Measurements from ENCODE around the gene NCAPD2.
A peak's percentile ranks its signal among the peaks of the same experiment; 100 is the strongest.
"Not testable (repeated sequence)": the region's sequence is repeated elsewhere in the genome, so short reads cannot be mapped to it uniquely, and the experiment has no call there.

The NCAPD2 gene

DNA sequence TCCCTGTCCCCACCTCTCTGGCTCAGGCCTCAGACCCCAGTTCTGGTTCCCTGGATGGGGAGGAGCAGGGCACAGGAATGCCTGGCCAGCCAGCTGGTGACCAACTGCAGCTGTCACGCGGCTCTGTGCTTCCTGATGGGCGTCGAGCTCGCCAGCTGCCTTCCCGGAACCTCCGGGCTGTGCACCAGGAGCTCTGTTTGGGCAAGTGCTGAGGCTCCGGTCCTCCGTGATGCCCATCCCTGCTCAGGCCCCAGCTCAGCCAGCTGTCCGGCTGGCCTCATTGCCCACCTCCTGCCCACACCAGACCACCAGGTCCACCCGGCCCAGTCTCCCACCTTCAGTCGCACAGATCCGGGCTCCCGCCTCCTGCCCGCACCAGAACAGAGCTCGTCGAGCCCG is 57.2 kb downstream of the NCAPD2 start:
- H3K4me1 ChIP-seq (ENCODE audit: control insufficient read depth, insufficient read depth, low read length), result peaks cover 59% of the 10 kb centered on the region
- no peaks in the 10 kb centered on the region for H3K9me3 ChIP-seq (ENCODE audit: control insufficient read depth in 2 of 2, low read length in 2 of 2)
- no peaks in the 10 kb centered on the region for H3K27me3 ChIP-seq (ENCODE audit: control insufficient read depth in 1 of 2, insufficient read depth in 2 of 2, low read length in 2 of 2)
- peak overlapping the region; percentile 96 for H3K27ac ChIP-seq (ENCODE audit: low read length)
- H3K36me3 ChIP-seq (ENCODE audit: control insufficient read depth in 2 of 2, insufficient read depth in 2 of 2, low read length in 2 of 2), result peaks cover 25 to 33% of the 10 kb centered on the region in 2 donors
- peak overlapping the region; percentile 54 to 89 for H3K4me3 ChIP-seq (ENCODE audit: low read length in 2 of 2)
- peak overlapping the region; percentile 78 to 84 for H3K9ac ChIP-seq (ENCODE audit: low read length in 2 of 2)

DNA sequence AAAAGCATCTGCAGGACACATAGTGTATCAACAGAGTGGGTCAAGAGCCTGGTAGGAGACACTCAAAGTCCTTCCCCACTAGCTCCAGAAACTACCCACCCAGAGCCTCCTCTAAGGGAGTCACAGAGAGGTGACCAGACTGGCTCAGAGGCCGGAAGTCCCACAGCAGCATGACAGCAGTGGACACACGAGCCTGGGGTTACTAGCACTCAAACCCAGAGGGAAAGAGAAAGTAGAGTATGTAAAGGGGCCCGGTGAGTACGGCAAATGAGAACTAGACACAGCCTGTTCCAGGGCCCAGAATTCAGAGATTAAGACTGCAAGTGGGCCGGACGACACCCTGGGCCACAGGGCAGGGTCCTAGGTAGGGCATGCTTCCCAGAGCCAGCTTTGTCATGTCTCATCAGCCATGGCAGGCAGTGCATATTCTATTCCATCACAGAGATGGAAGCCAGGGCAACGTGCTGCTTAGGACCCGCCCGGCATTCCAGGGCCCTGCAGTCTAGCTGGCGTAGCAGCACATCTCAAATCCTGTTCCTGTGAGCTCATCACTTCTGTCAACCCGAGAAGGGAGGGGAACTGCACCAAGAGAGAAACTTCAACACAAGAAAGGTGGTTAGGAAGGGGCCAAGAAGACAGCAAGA is 57.7 kb downstream of the NCAPD2 start:
- H3K4me3 ChIP-seq (ENCODE audit: low read length in 2 of 2), result peak overlapping the region; percentile 54 to 89
- H3K9ac ChIP-seq (ENCODE audit: low read length in 2 of 2), result peak overlapping the region; percentile 78 to 84
- peaks cover 22 to 31% of the 10 kb centered on the region in 2 donors for H3K36me3 ChIP-seq (ENCODE audit: control insufficient read depth in 2 of 2, insufficient read depth in 2 of 2, low read length in 2 of 2)
- no peaks in the 10 kb centered on the region for H3K27me3 ChIP-seq (ENCODE audit: control insufficient read depth in 1 of 2, insufficient read depth in 2 of 2, low read length in 2 of 2)
- peak overlapping the region; percentile 96 for H3K27ac ChIP-seq (ENCODE audit: low read length)
- H3K4me1 ChIP-seq (ENCODE audit: control insufficient read depth, insufficient read depth, low read length), result peaks cover 61% of the 10 kb centered on the region
- H3K9me3 ChIP-seq (ENCODE audit: control insufficient read depth in 2 of 2, low read length in 2 of 2), result no peaks in the 10 kb centered on the region

DNA sequence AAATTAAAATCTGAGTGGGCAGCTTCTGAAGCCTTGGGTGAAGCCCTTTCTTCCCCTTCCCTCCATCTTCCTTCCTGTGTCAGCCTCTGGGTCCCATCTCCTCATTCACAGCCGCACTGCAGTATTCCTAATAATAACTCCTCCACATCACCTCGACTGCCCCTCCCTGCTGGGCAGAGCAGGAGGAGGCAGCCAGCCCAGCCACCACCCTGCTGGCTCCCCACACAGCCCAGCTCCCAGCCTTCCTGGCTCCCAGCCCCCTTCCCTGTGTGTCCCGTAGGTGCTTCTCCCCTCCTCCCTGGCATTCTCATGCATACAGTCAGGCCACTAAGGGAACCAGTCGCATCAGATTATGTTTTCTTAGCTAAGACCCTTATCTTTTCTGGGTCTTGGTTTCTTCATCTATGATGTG is 58.2 kb downstream of the NCAPD2 start:
- Histone ChIP-seq H3K9me3 (ENCODE audit: control insufficient read depth in 2 of 2, low read length in 2 of 2) (no peaks in the 10 kb centered on the region), H3K36me3 (ENCODE audit: control insufficient read depth in 2 of 2, insufficient read depth in 2 of 2, low read length in 2 of 2) (peaks cover 22 to 31% of the 10 kb centered on the region in 2 donors), H3K4me3 (ENCODE audit: low read length in 2 of 2) (peak overlapping the region; percentile 54 to 89), H3K9ac (ENCODE audit: low read length in 2 of 2) (peak overlapping the region; percentile 78 to 84), H3K4me1 (ENCODE audit: control insufficient read depth, insufficient read depth, low read length) (peaks cover 63% of the 10 kb centered on the region), H3K27ac (ENCODE audit: low read length) (peak overlapping the region; percentile 96), H3K27me3 (ENCODE audit: control insufficient read depth in 1 of 2, insufficient read depth in 2 of 2, low read length in 2 of 2) (no peaks in the 10 kb centered on the region)

DNA sequence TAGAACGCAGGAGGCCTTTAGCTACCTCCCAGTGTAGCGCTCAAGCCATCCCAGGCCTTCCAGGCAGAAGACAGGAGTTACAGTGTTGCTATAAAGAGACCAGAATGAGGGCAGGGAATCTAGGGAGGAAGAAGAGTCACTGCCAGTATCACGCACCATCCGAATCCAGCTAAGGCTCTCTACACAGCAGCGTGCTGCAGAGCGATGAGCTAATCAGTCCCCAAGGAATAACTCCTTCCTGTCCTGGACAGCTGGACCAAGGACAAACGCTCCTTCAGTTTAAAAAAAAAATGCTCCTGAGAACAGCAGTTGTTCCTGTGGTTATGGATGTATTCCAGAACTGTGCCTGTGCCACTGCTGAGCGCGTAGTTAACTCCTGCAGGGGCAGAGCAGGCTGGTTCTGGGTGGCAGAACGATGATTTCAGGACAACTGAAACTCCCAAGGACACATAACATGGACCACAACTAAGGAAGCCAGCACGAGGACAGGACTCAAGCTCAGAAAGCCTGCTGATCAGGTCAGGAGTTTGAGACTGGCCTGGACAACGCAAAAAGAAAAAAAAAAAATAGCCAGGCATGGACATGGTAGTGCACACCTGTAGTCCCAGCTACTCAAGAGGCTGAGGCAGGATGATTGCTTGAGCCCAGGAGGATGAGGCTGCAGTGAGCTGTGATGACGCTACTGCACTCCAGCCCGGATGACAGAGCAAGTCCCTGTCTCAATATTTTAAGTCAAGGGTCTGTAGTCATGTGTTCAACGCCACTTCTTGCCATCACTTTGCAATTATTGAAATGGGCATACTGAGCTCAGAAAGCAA is 59.4 kb downstream of the NCAPD2 start:
- peak overlapping the region; percentile 54 to 89 for H3K4me3 ChIP-seq (ENCODE audit: low read length in 2 of 2)
- peaks cover 12 to 24% of the 10 kb centered on the region in 2 donors for H3K36me3 ChIP-seq (ENCODE audit: control insufficient read depth in 2 of 2, insufficient read depth in 2 of 2, low read length in 2 of 2)
- H3K27ac ChIP-seq (ENCODE audit: low read length), result peak overlapping the region; percentile 96
- H3K27me3 ChIP-seq (ENCODE audit: control insufficient read depth in 1 of 2, insufficient read depth in 2 of 2, low read length in 2 of 2), result no peaks in the 10 kb centered on the region
- peaks cover 63% of the 10 kb centered on the region for H3K4me1 ChIP-seq (ENCODE audit: control insufficient read depth, insufficient read depth, low read length)
- no peaks in the 10 kb centered on the region for H3K9me3 ChIP-seq (ENCODE audit: control insufficient read depth in 2 of 2, low read length in 2 of 2)
- H3K9ac ChIP-seq (ENCODE audit: low read length in 2 of 2), result peak overlapping the region; percentile 62 to 84

GRCh38 chr12:6554168-6555017 is 60.5 kb downstream of the NCAPD2 start:
- peaks cover 13 to 19% of the 10 kb centered on the region in 2 donors for H3K36me3 ChIP-seq (ENCODE audit: control insufficient read depth in 2 of 2, insufficient read depth in 2 of 2, low read length in 2 of 2)
- peak overlapping the region; percentile 75 for H3K27ac ChIP-seq (ENCODE audit: low read length)
- H3K4me1 ChIP-seq (ENCODE audit: control insufficient read depth, insufficient read depth, low read length), result peaks cover 60% of the 10 kb centered on the region

DNA sequence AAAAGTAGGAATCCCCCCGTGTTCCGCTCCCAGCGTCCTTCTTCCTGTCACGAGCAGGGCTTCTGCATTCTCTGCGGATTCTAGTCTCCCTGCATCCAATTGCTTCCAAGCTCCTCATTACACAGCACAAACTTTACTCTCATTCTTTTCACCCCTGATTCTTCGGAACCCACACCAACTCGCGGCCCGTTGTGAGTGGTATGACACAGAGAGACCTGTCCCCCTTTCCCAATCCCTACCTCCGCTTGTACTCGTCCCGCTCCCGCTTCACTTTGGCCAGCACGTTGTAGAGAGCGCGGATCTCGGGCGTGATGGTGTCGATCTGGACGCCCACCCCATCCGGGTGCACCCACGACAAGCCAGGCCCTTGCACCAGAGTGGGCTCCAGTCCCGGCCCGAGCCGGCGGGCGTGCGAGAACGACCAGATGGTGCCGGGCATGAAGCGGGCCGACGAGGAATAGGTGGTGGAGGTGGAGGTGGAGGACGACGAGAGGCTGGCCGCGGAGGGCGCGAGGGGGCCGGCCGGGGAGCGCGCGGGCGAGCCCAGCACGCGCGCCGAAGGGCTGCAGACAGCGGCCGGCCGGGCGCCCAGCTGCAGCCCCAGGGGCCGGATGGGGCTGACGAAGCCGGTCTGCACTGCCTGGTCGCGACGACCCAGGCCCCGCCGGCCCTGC is 61.3 kb downstream of the NCAPD2 start:
- H3K9me3 ChIP-seq (ENCODE audit: control insufficient read depth in 2 of 2, low read length in 2 of 2), result no peaks in the 10 kb centered on the region
- peak overlapping the region; percentile 68 to 72 for H3K9ac ChIP-seq (ENCODE audit: low read length in 2 of 2)
- H3K36me3 ChIP-seq (ENCODE audit: control insufficient read depth in 2 of 2, insufficient read depth in 2 of 2, low read length in 2 of 2), result peaks cover 17 to 18% of the 10 kb centered on the region in 2 donors
- H3K27me3 ChIP-seq (ENCODE audit: control insufficient read depth in 1 of 2, insufficient read depth in 2 of 2, low read length in 2 of 2), result no peaks in the 10 kb centered on the region
- H3K4me1 ChIP-seq (ENCODE audit: control insufficient read depth, insufficient read depth, low read length), result peaks cover 53% of the 10 kb centered on the region
- peak overlapping the region; percentile 50 to 89 for H3K4me3 ChIP-seq (ENCODE audit: low read length in 2 of 2)
- peak overlapping the region; percentile 75 for H3K27ac ChIP-seq (ENCODE audit: low read length)

More at GRCh38 chr12:6554168-6555017, 60.5 kb downstream of the NCAPD2 start:
- Histone ChIP-seq H3K9ac (ENCODE audit: low read length in 2 of 2) (peak overlapping the region; percentile 68 to 72), H3K4me3 (ENCODE audit: low read length in 2 of 2) (peak overlapping the region; percentile 50 to 89), H3K27me3 (ENCODE audit: control insufficient read depth in 1 of 2, insufficient read depth in 2 of 2, low read length in 2 of 2) (no peaks in the 10 kb centered on the region), H3K9me3 (ENCODE audit: control insufficient read depth in 2 of 2, low read length in 2 of 2) (no peaks in the 10 kb centered on the region)

DNA sequence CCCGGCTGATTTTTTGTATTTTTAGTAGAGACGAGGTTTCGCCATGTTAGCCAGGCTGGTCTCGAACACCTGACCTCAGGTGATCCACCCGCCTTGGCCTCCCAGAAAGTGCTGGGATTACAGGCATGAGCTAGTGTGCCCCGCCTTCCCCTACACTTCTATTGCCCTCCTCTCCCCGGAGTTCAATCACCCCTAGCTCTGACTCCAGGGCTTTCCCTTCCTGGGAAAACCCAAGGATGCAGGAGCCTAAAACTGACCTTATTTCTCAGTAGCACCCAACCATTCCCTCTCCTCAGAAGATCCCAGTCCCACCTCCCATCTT is 62.6 kb downstream of the NCAPD2 start:
- Histone ChIP-seq H3K4me1 (ENCODE audit: control insufficient read depth, insufficient read depth, low read length) (peaks cover 40% of the 10 kb centered on the region), H3K27ac (ENCODE audit: low read length) (peak overlapping the region; percentile 46), H3K4me3 (ENCODE audit: low read length in 2 of 2) (peak overlapping the region in 1 of 2 donors; percentile 89), H3K36me3 (ENCODE audit: control insufficient read depth in 2 of 2, insufficient read depth in 2 of 2, low read length in 2 of 2) (peaks cover 26 to 27% of the 10 kb centered on the region in 2 donors)
- not testable (repeated sequence) for H3K27me3 ChIP-seq (ENCODE audit: control insufficient read depth in 1 of 2, insufficient read depth in 2 of 2, low read length in 2 of 2); H3K9me3 ChIP-seq (ENCODE audit: control insufficient read depth in 2 of 2, low read length in 2 of 2); H3K9ac ChIP-seq (ENCODE audit: low read length in 2 of 2)

GRCh38 chr12:6556857-6557256 is 63.0 kb downstream of the NCAPD2 start:
- Histone ChIP-seq H3K27me3 (ENCODE audit: control insufficient read depth in 1 of 2, insufficient read depth in 2 of 2, low read length in 2 of 2) (no peaks in the 10 kb centered on the region), H3K4me1 (ENCODE audit: control insufficient read depth, insufficient read depth, low read length) (peaks cover 36% of the 10 kb centered on the region), H3K27ac (ENCODE audit: low read length) (peak overlapping the region; percentile 46), H3K9ac (ENCODE audit: low read length in 2 of 2) (no peak overlapping the region), H3K4me3 (ENCODE audit: low read length in 2 of 2) (no peak overlapping the region), H3K36me3 (ENCODE audit: control insufficient read depth in 2 of 2, insufficient read depth in 2 of 2, low read length in 2 of 2) (peaks cover 30 to 31% of the 10 kb centered on the region in 2 donors), H3K9me3 (ENCODE audit: control insufficient read depth in 2 of 2, low read length in 2 of 2) (no peaks in the 10 kb centered on the region)

DNA sequence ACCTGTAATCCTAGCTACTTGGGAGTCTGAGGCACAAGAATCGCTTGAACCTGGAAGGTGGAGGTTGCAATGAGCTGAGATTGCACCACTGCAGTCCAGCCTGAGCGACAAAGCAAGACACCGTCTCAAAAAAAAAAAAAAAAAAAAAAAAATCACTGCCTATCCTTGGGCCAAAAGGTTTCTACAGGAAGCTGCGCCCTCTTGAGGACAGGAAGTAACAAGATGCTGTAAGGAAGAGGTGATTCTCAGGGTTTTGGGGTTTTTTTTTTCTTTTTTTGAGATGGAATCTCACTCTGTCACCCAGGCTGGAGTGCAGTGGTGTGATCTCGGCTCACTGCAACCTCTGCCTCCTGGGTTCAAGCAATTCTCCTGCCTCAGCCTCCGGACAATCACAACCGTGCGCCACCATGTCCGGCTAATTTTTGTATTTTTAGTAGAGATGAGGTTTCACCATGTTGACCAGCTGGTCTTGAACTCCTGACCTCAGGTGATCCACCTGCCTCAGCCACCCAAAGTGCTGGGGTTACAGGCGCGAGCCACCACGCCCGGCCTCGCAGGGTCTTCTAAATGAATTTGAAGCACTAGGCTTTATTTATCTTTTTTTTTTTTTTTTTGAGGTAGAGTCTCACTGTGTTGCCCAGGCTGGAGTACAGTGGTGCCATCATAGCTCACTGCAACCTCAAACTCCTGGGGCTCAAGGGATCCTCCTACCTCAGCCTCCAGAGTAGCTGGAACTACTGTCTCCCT is 64.3 kb downstream of the NCAPD2 start:
- H3K9me3 ChIP-seq (ENCODE audit: control insufficient read depth in 2 of 2, low read length in 2 of 2); H3K4me3 ChIP-seq (ENCODE audit: low read length in 2 of 2); H3K27ac ChIP-seq (ENCODE audit: low read length); H3K27me3 ChIP-seq (ENCODE audit: control insufficient read depth in 1 of 2, insufficient read depth in 2 of 2, low read length in 2 of 2); H3K9ac ChIP-seq (ENCODE audit: low read length in 2 of 2): not testable (repeated sequence)
- Histone ChIP-seq H3K4me1 (ENCODE audit: control insufficient read depth, insufficient read depth, low read length) (peaks cover 23% of the 10 kb centered on the region), H3K36me3 (ENCODE audit: control insufficient read depth in 2 of 2, insufficient read depth in 2 of 2, low read length in 2 of 2) (peaks cover 39 to 43% of the 10 kb centered on the region in 2 donors)
